GM19372 (cell line): ENCODE measurements around the gene RASGEF1C.

ENCODE experiments used
- ATAC-seq: cut with Tn5 transposase; IDR thresholded peaks from one replicate; pipeline ENCODE4 v1.9.1; 2021; ENCODE audit warnings: mild to moderate bottlenecking, low read depth, moderate library complexity; ENCODE audit not compliant: unreplicated experiment

RASGEF1C gene

GRCh38 chr5:180209137-180209581 lies at the start of gene RASGEF1C:
RASGEF1C (minus strand) TSS chr5:180209211; CDS start chr5:180138052, 71,159 bp downstream.
- ATAC-seq, result peak; percentile 79

GRCh38 chr5:180253036-180253824 lies 44.2 kb upstream of the RASGEF1C start:
- no peak for ATAC-seq

GRCh38 chr5:180251887-180252286 lies 42.9 kb upstream of the RASGEF1C start:
- ATAC-seq, result no peak

- ATAC-seq, result no peak
Observed at GRCh38 chr5:180251141-180251540, 42.1 kb upstream of the RASGEF1C start.

- no peak for ATAC-seq
Observed at GRCh38 chr5:180250329-180250728, 41.3 kb upstream of the RASGEF1C start.

- no peak for ATAC-seq
Observed at GRCh38 chr5:180241600-180241999, 32.6 kb upstream of the RASGEF1C start.

- no peak for ATAC-seq
Observed at GRCh38 chr5:180238631-180239030, 29.6 kb upstream of the RASGEF1C start.

GRCh38 chr5:180235846-180236245 lies 26.8 kb upstream of the RASGEF1C start:
- ATAC-seq, result no peak

GRCh38 chr5:180235077-180235476 lies 26.1 kb upstream of the RASGEF1C start:
- ATAC-seq, result no peak

- no peak for ATAC-seq
Observed at GRCh38 chr5:180234271-180234670, 25.3 kb upstream of the RASGEF1C start.

- no peak for ATAC-seq
Observed at GRCh38 chr5:180233729-180234128, 24.7 kb upstream of the RASGEF1C start.

- no peak for ATAC-seq
Observed at GRCh38 chr5:180230017-180230416, 21.0 kb upstream of the RASGEF1C start.

- no peak for ATAC-seq
Observed at GRCh38 chr5:180222056-180222455, 13.0 kb upstream of the RASGEF1C start.

- no peak for ATAC-seq
Observed at GRCh38 chr5:180217797-180218196, 8.8 kb upstream of the RASGEF1C start.

- no peak for ATAC-seq
Observed at GRCh38 chr5:180216646-180217171, 7.7 kb upstream of the RASGEF1C start.

GRCh38 chr5:180215783-180216630 lies 7.0 kb upstream of the RASGEF1C start:
- ATAC-seq, result no peak

- ATAC-seq, result no peak
Observed at GRCh38 chr5:180214870-180215770, 6.1 kb upstream of the RASGEF1C start.

GRCh38 chr5:180213657-180214207 lies 4.7 kb upstream of the RASGEF1C start:
- no peak for ATAC-seq

GRCh38 chr5:180213256-180213600 lies 4.2 kb upstream of the RASGEF1C start:
- ATAC-seq, result no peak
